ENCODE data around the gene FBLN2. TPM values are rescaled to one million over a fixed set of nuclear protein-coding genes. Genes with fewer than 3 reads are reported as not detected.

Gene FBLN2
- total and polyA plus RNA-seq, 10 of the 15 experiments (the other 5 are each of a cell fraction or from before 2014, with no cell fraction given): 0.03 to 0.41 (median 0.12) TPM; not detected in 2

DNA sequence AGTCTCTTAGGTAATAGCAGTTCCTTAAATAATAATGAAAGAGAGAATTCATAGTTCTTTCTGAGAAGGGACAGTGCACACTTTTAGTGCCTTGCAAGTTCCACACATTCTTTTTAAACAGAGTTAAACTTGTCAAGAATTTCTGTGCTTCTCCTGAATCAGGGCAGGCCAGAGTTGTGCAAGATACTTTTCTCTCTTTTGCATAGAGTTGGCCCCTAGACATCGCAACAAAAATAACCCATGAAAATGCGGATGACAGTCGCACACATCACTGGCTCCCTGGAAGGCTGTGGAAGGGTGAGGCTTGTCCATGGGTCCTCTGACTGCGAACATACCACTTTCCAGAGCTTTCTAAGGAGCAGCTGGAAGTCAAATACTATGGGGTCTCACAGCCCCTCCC lies 40.1 kb downstream of the FBLN2 start (continued):
- TF ChIP-seq, protein P1, sequence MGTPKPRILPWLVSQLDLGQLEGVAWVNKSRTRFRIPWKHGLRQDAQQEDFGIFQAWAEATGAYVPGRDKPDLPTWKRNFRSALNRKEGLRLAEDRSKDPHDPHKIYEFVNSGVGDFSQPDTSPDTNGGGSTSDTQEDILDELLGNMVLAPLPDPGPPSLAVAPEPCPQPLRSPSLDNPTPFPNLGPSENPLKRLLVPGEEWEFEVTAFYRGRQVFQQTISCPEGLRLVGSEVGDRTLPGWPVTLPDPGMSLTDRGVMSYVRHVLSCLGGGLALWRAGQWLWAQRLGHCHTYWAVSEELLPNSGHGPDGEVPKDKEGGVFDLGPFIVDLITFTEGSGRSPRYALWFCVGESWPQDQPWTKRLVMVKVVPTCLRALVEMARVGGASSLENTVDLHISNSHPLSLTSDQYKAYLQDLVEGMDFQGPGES (IDR thresholded peaks at IDR 0.05): no peak
- TF ChIP-seq CHD2 (IDR thresholded peaks at IDR 0.05; ENCODE audit: borderline replicate concordance, low read depth, low read length) (no peak), SP1 (IDR thresholded peaks at IDR 0.05; ENCODE audit: low read depth, low read length) (no peak)
- TF ChIP-seq, protein P2, sequence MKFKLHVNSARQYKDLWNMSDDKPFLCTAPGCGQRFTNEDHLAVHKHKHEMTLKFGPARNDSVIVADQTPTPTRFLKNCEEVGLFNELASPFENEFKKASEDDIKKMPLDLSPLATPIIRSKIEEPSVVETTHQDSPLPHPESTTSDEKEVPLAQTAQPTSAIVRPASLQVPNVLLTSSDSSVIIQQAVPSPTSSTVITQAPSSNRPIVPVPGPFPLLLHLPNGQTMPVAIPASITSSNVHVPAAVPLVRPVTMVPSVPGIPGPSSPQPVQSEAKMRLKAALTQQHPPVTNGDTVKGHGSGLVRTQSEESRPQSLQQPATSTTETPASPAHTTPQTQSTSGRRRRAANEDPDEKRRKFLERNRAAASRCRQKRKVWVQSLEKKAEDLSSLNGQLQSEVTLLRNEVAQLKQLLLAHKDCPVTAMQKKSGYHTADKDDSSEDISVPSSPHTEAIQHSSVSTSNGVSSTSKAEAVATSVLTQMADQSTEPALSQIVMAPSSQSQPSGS (IDR thresholded peaks at IDR 0.05; ENCODE audit: low read length): no peak

DNA sequence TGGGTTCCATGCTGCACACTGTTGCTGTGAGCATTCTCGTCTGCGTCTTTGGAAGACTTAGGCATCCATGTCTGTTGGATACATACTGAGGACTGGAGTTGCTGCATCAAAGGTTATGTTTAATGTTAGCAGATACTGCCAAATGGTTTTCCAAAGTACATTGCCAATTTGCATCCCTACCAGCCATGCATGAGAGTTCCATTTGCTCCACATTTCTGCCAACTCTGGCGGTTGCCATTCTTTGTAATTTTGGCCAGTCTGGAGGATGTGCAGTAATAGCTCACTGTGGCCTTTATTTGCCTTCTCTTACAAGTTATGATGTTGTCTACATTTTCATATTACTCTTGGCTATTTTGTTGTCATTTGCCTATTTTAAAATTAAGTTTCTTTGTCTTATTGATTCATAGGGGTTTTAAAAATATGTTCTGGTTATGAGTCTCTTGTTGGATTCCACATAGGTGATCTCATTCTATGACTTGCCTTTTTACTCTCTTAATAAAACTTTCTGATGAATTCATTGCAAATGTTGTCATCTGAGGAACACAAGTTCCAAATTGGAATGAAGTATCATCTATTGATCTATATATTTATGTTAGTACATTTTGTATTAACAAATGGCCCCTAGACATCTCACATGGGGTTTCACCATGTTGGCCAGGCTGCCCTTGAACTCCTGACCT lies 42.1 kb downstream of the FBLN2 start:
- Histone ChIP-seq H4K20me1 (ENCODE audit: control insufficient read depth, insufficient read depth) (no peaks in the 10 kb centered on the region), H3K9ac (ENCODE audit: control insufficient read depth, insufficient read depth, low read length) (no peak overlapping the region), H2AFZ (ENCODE audit: control insufficient read depth, low read depth, low read length) (no peak overlapping the region), H3K9me3 (replicated peaks; ENCODE audit: control insufficient read depth, insufficient read depth, low read length) (no peaks in the 10 kb centered on the region), H3K4me2 (ENCODE audit: control insufficient read depth, insufficient read depth) (no peak overlapping the region), H3K4me1 (ENCODE audit: control insufficient read depth, insufficient read depth, low read length) (no peaks in the 10 kb centered on the region), H3K79me2 (ENCODE audit: control insufficient read depth, insufficient read depth, low read length) (no peaks in the 10 kb centered on the region), H3K27ac (ENCODE audit: control insufficient read depth, insufficient read depth) (no peak overlapping the region), H3K27me3 (replicated peaks in 1 of 2; ENCODE audit: control insufficient read depth in 2 of 2, insufficient read depth in 2 of 2, low read length in 1 of 2) (no peaks in the 10 kb centered on the region; a peak in 1 of 4 replicates), H3K36me3 (ENCODE audit: control insufficient read depth in 2 of 2, insufficient read depth in 2 of 2, low read length in 1 of 2) (no peaks in the 10 kb centered on the region), H3K4me3 (no peak overlapping the region)
- RAD21 ChIA-PET (ENCODE audit: unreplicated experiment): no interaction called here
- SMC1A ChIA-PET (ENCODE audit: uncharacterized antibody, unreplicated experiment): no interaction called here
- DNase-seq (ENCODE audit: low read depth, low spot score) (no peak), ATAC-seq (no peak), FAIRE-seq (no peak)
- CTCF ChIA-PET: no interaction called here
- TF ChIP-seq ZNF622 (IDR thresholded peaks at IDR 0.05): no peak
- in situ Hi-C loops (cut with MboI) (no loop called here), intact Hi-C loops (cut with micrococcal nuclease; ENCODE audit: unreplicated experiment) (no loop called here)
- POLR2A ChIA-PET: no interaction called here
- BruUV-seq (replicated peaks): no TSS peak
- WGBS (ENCODE audit: insufficient coverage, insufficient replicate concordance, low lambda C conversion rate, missing lambda C conversion rate): 71% methylated on average over 3 of the region's 3 CpGs

Data from GM12878 (cell line).